ENCODE data around the gene TRIM46. TPM values are rescaled to one million over a fixed set of nuclear protein-coding genes. Genes with fewer than 3 reads are reported as not detected.

The TRIM46 gene
- polyA plus RNA-seq, 1 donor (not counting 4 experiments of a cell fraction or from before 2014, with no cell fraction given), result 1.7 TPM

DNA sequence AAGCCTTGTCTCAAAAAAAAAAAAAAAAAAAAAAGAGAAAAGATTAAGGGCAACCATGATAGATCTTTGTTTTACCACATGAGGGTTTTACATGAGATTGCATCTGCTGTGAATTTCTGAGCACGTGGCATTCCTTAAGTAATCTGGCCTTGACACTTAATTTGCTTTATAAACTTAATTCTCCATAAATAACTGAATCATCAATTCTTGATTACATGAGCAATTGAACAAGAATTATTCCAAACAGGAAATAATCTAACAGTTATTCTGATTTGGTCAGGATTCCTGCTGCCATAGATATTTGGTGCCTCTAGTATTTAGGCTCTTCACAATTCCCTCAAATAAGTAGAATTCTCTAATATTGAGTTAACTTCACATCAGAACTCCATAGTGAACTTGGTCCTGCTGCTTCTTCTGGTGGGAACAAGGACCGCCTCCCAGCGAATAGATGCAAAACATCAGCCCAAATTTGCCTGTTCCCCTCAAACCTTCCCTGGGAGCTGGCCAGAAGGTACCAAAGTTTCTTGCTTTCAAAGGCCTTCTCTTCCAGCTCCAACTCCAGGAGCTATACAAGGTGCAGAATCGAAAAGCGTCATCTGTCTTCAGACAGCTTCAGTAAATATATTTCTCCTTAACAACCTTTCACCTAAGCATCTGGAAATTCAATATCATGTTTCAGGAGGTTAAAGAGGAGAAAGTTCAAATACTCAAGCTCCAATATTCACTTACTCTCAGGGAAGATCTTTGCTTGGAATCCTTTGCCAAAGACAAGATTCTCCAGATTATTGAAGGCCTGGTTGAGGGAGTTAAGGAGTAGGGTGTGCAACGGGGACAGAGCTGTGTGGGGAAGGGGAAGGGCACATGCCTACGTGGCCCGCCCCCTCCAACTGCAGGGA lies 1.6 kb upstream of the TRIM46 start:
- Histone ChIP-seq H3K27me3 (ENCODE audit: control insufficient read depth, extremely low read depth, insufficient read depth, low read length) (no peaks in the 10 kb centered on the region), H3K9ac (ENCODE audit: control insufficient read depth, extremely low read depth, insufficient read depth, low read length) (peak overlapping the region; percentile 92), H3K79me2 (ENCODE audit: control insufficient read depth, insufficient read depth, low read length) (peaks cover 16% of the 10 kb centered on the region), H2AFZ (ENCODE audit: control insufficient read depth, low read length) (peak overlapping the region; percentile 87), H3K36me3 (ENCODE audit: control insufficient read depth in 2 of 2, extremely low read depth in 1 of 2, insufficient read depth in 2 of 2, low read length in 2 of 2) (peaks cover 10 to 13% of the 10 kb centered on the region in 2 experiments), H3K27ac (ENCODE audit: control insufficient read depth, insufficient read depth, low read length) (peak overlapping the region; percentile 86), H3K9me1 (ENCODE audit: control insufficient read depth, extremely low read depth, insufficient read depth, low read length) (no peaks in the 10 kb centered on the region), H3K4me3 (ENCODE audit: control insufficient read depth in 2 of 3, extremely low read depth in 1 of 3, insufficient read depth in 2 of 3, low read depth in 1 of 3, low read length in 3 of 3) (peak overlapping the region; percentile 69 to 94 (median 90)), H3K4me1 (ENCODE audit: control insufficient read depth, extremely low read depth, insufficient read depth, low read length) (peaks cover 24% of the 10 kb centered on the region), H4K20me1 (ENCODE audit: control insufficient read depth, extremely low read depth, insufficient read depth, low read length) (no peaks in the 10 kb centered on the region), H3K9me3 (ENCODE audit: control insufficient read depth, low read depth, low read length) (no peaks in the 10 kb centered on the region), H3K4me2 (ENCODE audit: control insufficient read depth, extremely low read depth, insufficient read depth, low read depth, low read length) (peak overlapping the region; percentile 82)
- no peak for TF ChIP-seq EZH2 (IDR thresholded peaks at IDR 0.05; ENCODE audit: low read length)
- TF ChIP-seq, protein P1, sequence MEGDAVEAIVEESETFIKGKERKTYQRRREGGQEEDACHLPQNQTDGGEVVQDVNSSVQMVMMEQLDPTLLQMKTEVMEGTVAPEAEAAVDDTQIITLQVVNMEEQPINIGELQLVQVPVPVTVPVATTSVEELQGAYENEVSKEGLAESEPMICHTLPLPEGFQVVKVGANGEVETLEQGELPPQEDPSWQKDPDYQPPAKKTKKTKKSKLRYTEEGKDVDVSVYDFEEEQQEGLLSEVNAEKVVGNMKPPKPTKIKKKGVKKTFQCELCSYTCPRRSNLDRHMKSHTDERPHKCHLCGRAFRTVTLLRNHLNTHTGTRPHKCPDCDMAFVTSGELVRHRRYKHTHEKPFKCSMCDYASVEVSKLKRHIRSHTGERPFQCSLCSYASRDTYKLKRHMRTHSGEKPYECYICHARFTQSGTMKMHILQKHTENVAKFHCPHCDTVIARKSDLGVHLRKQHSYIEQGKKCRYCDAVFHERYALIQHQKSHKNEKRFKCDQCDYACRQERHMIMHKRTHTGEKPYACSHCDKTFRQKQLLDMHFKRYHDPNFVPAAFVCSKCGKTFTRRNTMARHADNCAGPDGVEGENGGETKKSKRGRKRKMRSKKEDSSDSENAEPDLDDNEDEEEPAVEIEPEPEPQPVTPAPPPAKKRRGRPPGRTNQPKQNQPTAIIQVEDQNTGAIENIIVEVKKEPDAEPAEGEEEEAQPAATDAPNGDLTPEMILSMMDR (optimal IDR thresholded peaks at IDR 0.05 in 1 of 3, IDR thresholded peaks at IDR 0.05 in 1 of 3, conservative IDR thresholded peaks at IDR 0.05 in 1 of 3; ENCODE audit: extremely low read depth in 1 of 3, insufficient read depth in 2 of 3, low read length in 3 of 3), result no peak
- dilution Hi-C loops (cut with MboI; ENCODE audit: extremely low pct_ligation_motif_present, low sequenced_read_pairs), result no loop called here
- DNase-seq (ENCODE audit: low read depth, low spot score) (no peak), FAIRE-seq (no peak)

DNA sequence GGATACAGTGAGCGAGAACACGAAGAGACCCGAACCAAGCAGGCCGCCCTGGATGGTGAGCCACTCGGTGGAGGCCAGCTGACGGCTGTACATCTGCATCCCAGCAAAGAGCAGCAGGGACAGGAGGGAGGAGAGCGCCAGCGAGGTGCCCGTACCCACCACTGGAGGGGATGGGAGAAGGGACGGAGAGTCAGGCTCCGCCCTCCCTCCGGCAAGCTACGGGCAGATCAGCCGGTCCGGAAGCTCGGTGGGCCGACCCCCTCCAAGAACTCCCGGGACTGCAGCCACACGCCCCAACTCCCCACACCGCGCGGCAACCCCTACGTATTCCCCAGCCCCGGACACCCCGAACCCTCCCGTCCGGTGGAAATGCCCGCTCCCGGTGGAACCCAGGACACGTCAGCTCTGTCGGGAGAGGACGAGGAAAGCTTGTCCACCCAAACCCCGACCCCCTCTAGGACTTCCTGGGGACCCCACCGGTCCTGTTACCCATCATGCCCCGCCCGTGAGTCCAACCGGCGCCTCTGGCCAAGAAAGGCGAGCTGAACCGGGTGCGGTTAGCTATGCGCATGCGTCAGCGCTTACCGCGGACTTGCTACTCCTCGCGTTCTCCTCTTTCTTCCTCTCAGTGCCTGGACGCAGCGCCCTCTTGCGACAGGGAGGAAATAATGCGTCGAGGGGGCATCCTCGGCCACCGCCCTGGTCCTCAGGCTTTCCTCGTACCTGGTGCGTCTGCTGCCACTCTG lies 744 bp upstream of the TRIM46 start, which contains the start of gene KRTCAP2:
Gene KRTCAP2 (minus strand): TSS at position 573 of the 746 bp plus-strand sequence. CDS start 80 bp downstream, at position 493.
- no peak for TF ChIP-seq EZH2 (IDR thresholded peaks at IDR 0.05; ENCODE audit: low read length)
- TF ChIP-seq, protein P1 (optimal IDR thresholded peaks at IDR 0.05 in 1 of 3, IDR thresholded peaks at IDR 0.05 in 1 of 3, conservative IDR thresholded peaks at IDR 0.05 in 1 of 3; ENCODE audit: extremely low read depth in 1 of 3, insufficient read depth in 2 of 3, low read length in 3 of 3), result peak; percentile 96 to 98 (median 97)
- Histone ChIP-seq H3K27me3 (ENCODE audit: control insufficient read depth, extremely low read depth, insufficient read depth, low read length) (no peaks in the 10 kb centered on the region), H3K36me3 (ENCODE audit: control insufficient read depth in 2 of 2, extremely low read depth in 1 of 2, insufficient read depth in 2 of 2, low read length in 2 of 2) (peaks cover 14 to 17% of the 10 kb centered on the region in 2 experiments), H3K4me3 (ENCODE audit: control insufficient read depth in 2 of 3, extremely low read depth in 1 of 3, insufficient read depth in 2 of 3, low read depth in 1 of 3, low read length in 3 of 3) (peak within 1 kb of the TSS; percentile 69 to 94 (median 90)), H3K9me1 (ENCODE audit: control insufficient read depth, extremely low read depth, insufficient read depth, low read length) (no peaks in the 10 kb centered on the region), H4K20me1 (ENCODE audit: control insufficient read depth, extremely low read depth, insufficient read depth, low read length) (no peaks in the 10 kb centered on the region), H3K9ac (ENCODE audit: control insufficient read depth, extremely low read depth, insufficient read depth, low read length) (peak within 1 kb of the TSS; percentile 92), H3K4me2 (ENCODE audit: control insufficient read depth, extremely low read depth, insufficient read depth, low read depth, low read length) (peak within 1 kb of the TSS; percentile 82), H2AFZ (ENCODE audit: control insufficient read depth, low read length) (peak within 1 kb of the TSS; percentile 90), H3K27ac (ENCODE audit: control insufficient read depth, insufficient read depth, low read length) (peak within 1 kb of the TSS; percentile 86), H3K79me2 (ENCODE audit: control insufficient read depth, insufficient read depth, low read length) (peaks cover 16% of the 10 kb centered on the region), H3K9me3 (ENCODE audit: control insufficient read depth, low read depth, low read length) (no peaks in the 10 kb centered on the region), H3K4me1 (ENCODE audit: control insufficient read depth, extremely low read depth, insufficient read depth, low read length) (peaks cover 23% of the 10 kb centered on the region)
- FAIRE-seq (peak; percentile 32), DNase-seq (ENCODE audit: low read depth, low spot score) (peak; percentile 84)
- dilution Hi-C loops (cut with MboI; ENCODE audit: extremely low pct_ligation_motif_present, low sequenced_read_pairs), result no loop called here

Data from keratinocyte (primary cell).